Thoracic aorta (tissue), 2 donors: ENCODE measurements around the gene SOX13. TPM values are rescaled to one million over a fixed set of nuclear protein-coding genes. Genes with fewer than 3 reads are reported as not detected.
A peak's percentile ranks its signal among the peaks of the same experiment; 100 is the strongest.
"Not testable (repeated sequence)": the region's sequence is repeated elsewhere in the genome, so short reads cannot be mapped to it uniquely, and the experiment has no call there.

Source experiments
- ATAC-seq: fragments of 150-250 bp; one replicate; pipeline ENCODE4 v1.8.0; 2017; ENCODE audit warnings: low read depth; ENCODE audit not compliant: insufficient number of reproducible peaks, low FRiP score
- DNase-seq: peaks from one replicate; pipeline ENCODE4 v3.0.0-alpha.2; 2020; ENCODE audit warnings: low spot score
- H3K27ac ChIP-seq, 2 donors: fragments of 200-600 bp; sonication (generic); 1 replicate in 1 of 2; 2 replicates in 1 of 2; pipeline ENCODE4 v1.5.1; 2016; ENCODE audit warnings: mild to moderate bottlenecking in 2 of 2, moderate library complexity in 2 of 2
- H3K27me3 ChIP-seq: fragments of 200-600 bp; sonication (generic); replicated peaks from 2 replicates; pipeline ENCODE4 v1.6.0; 2016; ENCODE audit warnings: mild to moderate bottlenecking; ENCODE audit not compliant: insufficient read depth
- H3K36me3 ChIP-seq: fragments of 200-600 bp; sonication (generic); one replicate; pipeline ENCODE4 v1.5.1; 2016
- H3K4me1 ChIP-seq, 2 donors: fragments of 200-600 bp; sonication (generic); 1 replicate in 1 of 2; 2 replicates in 1 of 2; pipeline versions ENCODE4 v1.5.1 to v1.6.0; 2016; ENCODE audit warnings: low read depth in 2 of 2, mild to moderate bottlenecking in 1 of 2; ENCODE audit not compliant: control insufficient read depth in 1 of 2
- H3K4me3 ChIP-seq: fragments of 200-600 bp; sonication (generic); 2 replicates; pipeline ENCODE4 v1.5.1; 2016; ENCODE audit warnings: mild to moderate bottlenecking
- H3K9me3 ChIP-seq: fragments of 200-600 bp; sonication (generic); 2 replicates; pipeline ENCODE4 v1.5.1; 2016
- total RNA-seq, 2 donors: library from RNA; depleted of rRNA; stranded (reverse); fragments of >200 nt; gene quantifications; one replicate each; pipeline versions ENCODE4 v1.1.0 to v1.2.3, GENCODE V29; 2016
- TF ChIP-seq, protein P1 (sequence below): fragments of 200-600 bp; sonication (generic); IDR thresholded peaks from one replicate; pipeline ENCODE4 v1.5.1; 2019; ENCODE audit warnings: antibody characterized with exemption

The SOX13 gene
- total RNA-seq, 2 donors from 2014 or later = 27.2 to 33.2 TPM

DNA sequence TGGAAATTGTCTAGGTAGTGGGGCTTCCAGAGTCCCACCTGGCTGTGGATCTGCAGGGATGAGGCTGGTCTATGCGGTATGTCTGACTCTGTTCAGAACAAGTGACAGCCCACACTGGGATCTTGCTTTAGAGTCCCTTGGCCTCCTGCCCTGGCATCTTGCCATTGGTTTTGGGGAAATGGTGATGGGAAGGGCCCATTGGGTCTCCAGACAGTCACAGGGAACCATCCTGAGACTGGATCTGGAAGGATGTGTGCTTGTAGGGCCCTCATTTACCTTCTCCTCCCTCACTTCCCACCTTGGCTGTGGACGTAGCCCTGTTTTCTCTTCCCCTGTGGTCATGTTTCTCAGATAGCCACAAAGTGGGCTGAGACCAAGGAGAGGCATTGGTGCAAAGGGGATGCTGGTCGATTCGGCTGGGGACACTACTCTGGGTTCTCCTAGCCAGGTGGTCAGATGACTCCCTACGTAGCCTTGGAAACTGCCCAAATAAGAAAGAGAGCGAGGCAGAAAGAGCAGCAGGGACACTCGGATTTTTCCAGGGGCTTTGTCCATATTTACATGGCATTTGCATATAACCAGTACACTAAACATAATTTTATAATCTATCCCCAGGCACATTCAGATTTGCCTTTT, 15.1 kb downstream of the SOX13 start:
- ATAC-seq (no peak), DNase-seq (no peak)
- no peaks in the 10 kb centered on the region for H3K36me3 ChIP-seq
- H3K4me1 ChIP-seq = peaks cover 26 to 62% of the 10 kb centered on the region in 2 donors
- peak overlapping the region; percentile 55 to 67 for H3K27ac ChIP-seq
- H3K4me3 ChIP-seq = no peak overlapping the region
- TF ChIP-seq, protein P1, sequence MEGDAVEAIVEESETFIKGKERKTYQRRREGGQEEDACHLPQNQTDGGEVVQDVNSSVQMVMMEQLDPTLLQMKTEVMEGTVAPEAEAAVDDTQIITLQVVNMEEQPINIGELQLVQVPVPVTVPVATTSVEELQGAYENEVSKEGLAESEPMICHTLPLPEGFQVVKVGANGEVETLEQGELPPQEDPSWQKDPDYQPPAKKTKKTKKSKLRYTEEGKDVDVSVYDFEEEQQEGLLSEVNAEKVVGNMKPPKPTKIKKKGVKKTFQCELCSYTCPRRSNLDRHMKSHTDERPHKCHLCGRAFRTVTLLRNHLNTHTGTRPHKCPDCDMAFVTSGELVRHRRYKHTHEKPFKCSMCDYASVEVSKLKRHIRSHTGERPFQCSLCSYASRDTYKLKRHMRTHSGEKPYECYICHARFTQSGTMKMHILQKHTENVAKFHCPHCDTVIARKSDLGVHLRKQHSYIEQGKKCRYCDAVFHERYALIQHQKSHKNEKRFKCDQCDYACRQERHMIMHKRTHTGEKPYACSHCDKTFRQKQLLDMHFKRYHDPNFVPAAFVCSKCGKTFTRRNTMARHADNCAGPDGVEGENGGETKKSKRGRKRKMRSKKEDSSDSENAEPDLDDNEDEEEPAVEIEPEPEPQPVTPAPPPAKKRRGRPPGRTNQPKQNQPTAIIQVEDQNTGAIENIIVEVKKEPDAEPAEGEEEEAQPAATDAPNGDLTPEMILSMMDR = no peak
- no peaks in the 10 kb centered on the region for H3K9me3 ChIP-seq
- H3K27me3 ChIP-seq = no peaks in the 10 kb centered on the region

DNA sequence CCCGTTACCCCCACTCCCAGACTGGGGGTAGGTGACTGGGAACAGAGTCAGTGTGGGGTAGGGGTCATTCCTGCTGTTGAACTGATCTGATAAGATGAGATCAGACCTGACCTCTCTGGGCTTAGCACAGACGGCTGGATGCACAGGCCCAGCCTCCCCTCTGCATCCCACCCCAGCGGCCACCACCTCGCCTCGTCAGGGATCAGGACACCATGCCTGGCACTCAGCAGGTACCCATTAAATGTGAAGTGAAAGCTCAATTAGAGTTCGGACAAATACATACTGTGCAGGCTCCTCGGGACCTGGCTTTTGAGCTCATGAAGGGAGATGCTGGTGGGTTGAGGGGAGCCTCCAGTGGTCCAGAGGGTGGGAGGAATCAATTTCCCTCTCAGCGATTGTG, 15.7 kb downstream of the SOX13 start:
- ATAC-seq (no peak), DNase-seq (no peak)
- Histone ChIP-seq H3K9me3 (no peaks in the 10 kb centered on the region), H3K27ac (peak overlapping the region; percentile 55 to 67), H3K4me1 (peaks cover 26 to 57% of the 10 kb centered on the region in 2 donors), H3K27me3 (no peaks in the 10 kb centered on the region), H3K4me3 (peak overlapping the region; percentile 7), H3K36me3 (no peaks in the 10 kb centered on the region)
- TF ChIP-seq, protein P1 = no peak

DNA sequence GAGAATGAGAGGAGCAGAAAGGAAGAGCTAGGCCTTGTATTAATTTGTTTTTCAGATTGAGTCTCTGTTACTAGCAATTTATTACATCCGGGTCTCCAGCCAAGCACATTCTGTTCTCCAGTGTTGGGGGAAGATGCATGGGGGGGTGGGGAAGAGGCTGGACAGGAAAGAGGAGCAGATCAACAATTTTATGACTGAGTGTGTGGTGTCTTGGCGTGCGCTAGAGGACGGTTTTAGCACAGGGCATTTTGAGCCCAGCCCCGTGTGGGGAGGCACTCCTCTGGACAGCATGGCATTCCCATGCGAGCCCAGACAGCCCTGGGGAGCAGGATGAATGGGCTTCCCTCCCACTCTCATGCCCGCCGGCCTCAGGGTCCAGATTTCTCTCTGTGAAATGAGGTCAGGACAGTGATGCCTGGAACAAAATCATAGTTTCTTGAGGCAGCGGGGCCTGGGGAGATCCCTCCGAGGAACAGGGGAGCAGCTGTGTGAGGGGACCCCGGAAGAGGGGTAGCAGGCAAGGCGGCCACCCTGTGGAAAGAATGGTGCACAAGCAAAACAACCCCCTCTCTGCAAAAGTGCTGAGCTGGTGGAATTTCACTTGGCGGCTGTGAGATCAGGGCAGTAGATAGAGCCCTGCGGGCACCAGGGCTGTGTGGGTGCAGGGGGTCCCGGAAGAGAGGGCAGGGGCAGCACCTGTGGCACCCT, 16.3 kb downstream of the SOX13 start:
- Histone ChIP-seq H3K4me3 (peak overlapping the region; percentile 7), H3K4me1 (peaks cover 21 to 50% of the 10 kb centered on the region in 2 donors)

DNA sequence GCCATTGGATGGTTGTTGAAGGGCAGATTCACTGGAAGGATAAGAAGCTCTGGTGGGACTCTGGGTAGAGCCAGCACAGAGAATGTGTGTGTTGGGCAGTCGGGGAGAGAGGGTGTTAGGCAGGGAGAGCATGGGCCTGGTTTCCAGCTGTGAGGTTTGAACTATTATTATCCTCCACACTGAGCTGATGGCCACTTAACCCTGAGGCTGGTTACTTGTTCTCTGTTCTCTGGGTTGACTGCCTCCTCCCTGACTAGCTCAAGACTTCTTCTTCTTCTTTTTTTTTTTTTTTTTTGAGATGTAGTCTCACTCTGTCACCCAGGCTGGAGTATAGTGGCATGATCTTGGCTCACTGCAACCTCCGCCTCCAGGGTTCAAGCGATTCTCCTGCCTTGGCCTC, 17.2 kb downstream of the SOX13 start:
- not testable (repeated sequence) for DNase-seq, H3K4me3 ChIP-seq, ATAC-seq, H3K27ac ChIP-seq, H3K9me3 ChIP-seq, H3K36me3 ChIP-seq, H3K27me3 ChIP-seq
- H3K4me1 ChIP-seq = peaks cover 18 to 41% of the 10 kb centered on the region in 2 donors

More for the DNA sequence above, 16.3 kb downstream of the SOX13 start:
- no peak for ATAC-seq
- Histone ChIP-seq H3K9me3 (no peaks in the 10 kb centered on the region), H3K27me3 (no peaks in the 10 kb centered on the region), H3K36me3 (no peaks in the 10 kb centered on the region), H3K27ac (peak overlapping the region; percentile 55 to 67)
- no peak for DNase-seq
- TF ChIP-seq, protein P1 = no peak

DNA sequence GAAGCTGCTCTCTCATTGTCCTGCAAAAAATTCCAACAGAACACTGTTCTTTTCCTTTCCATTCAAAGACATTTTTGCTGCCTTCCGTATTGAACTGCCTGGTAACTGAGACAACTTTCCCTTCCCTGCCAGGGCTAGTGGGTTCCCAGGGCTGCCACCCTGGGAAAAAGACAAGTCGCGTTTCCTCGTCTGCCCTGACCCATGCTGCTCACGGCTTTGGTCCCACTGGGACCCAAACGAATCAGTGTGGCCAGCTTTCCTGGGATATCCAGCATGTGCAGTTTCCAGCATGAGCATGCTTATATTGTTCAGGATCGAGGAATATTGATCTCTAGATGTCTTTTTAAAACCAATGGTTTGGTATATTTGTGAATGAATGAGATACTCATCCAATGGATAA, 18.2 kb downstream of the SOX13 start:
- Histone ChIP-seq H3K4me1 (peaks cover 18 to 39% of the 10 kb centered on the region in 2 donors), H3K9me3 (no peaks in the 10 kb centered on the region), H3K27me3 (no peaks in the 10 kb centered on the region), H3K4me3 (no peak overlapping the region), H3K36me3 (no peaks in the 10 kb centered on the region), H3K27ac (no peak overlapping the region)
- TF ChIP-seq, protein P1 = no peak
- ATAC-seq = no peak
- DNase-seq = no peak
